Liver (tissue), 9 donors: ENCODE data around the gene ANKRD6. TPM values are rescaled to one million over a fixed set of nuclear protein-coding genes. Genes with fewer than 3 reads are reported as not detected.

Source experiments
- DNase-seq: peaks from one replicate; pipeline ENCODE4 v3.0.0-alpha.2; 2017; ENCODE audit warnings: low spot score
- H3K27ac ChIP-seq, 2 donors: one replicate each; pipeline ENCODE4 v1.7.0; 2013; ENCODE audit warnings: inconsistent platforms in 2 of 2, low read length in 2 of 2, control low read depth in 1 of 2, low read depth in 1 of 2, mild to moderate bottlenecking in 1 of 2
- H3K27me3 ChIP-seq, 4 donors: one replicate each; pipeline versions ENCODE4 v1.6.1 to v1.7.0; 2013; ENCODE audit warnings: low read length in 3 of 4, inconsistent platforms in 1 of 4, mild to moderate bottlenecking in 1 of 4, moderate library complexity in 1 of 4; ENCODE audit not compliant: control insufficient read depth in 4 of 4, insufficient read depth in 4 of 4
- H3K36me3 ChIP-seq, 4 donors: one replicate each; pipeline versions ENCODE4 v1.6.1 to v1.7.0; 2013; ENCODE audit warnings: low read length in 3 of 4, mild to moderate bottlenecking in 3 of 4, low read depth in 1 of 4, moderate library complexity in 1 of 4; ENCODE audit not compliant: control insufficient read depth in 4 of 4, insufficient read depth in 3 of 4
- H3K4me1 ChIP-seq, 4 donors: one replicate each; pipeline versions ENCODE4 v1.6.1 to v1.7.0; 2013; ENCODE audit warnings: low read length in 3 of 4, mild to moderate bottlenecking in 3 of 4, moderate library complexity in 1 of 4; ENCODE audit not compliant: control insufficient read depth in 4 of 4, insufficient read depth in 4 of 4
- H3K4me3 ChIP-seq, 3 donors: one replicate each; pipeline versions ENCODE4 v1.6.1 to v1.7.0; 2013; ENCODE audit warnings: low read length in 3 of 3, control low read depth in 1 of 3, low read depth in 1 of 3, mild to moderate bottlenecking in 1 of 3
- H3K9ac ChIP-seq, 2 donors: one replicate each; pipeline ENCODE4 v1.7.0; 2013; ENCODE audit warnings: low read length in 2 of 2, mild to moderate bottlenecking in 2 of 2, moderate library complexity in 2 of 2, control low read depth in 1 of 2, low read depth in 1 of 2
- H3K9me3 ChIP-seq, 4 donors: one replicate each; pipeline versions ENCODE4 v1.6.1 to v1.7.0; 2013; ENCODE audit warnings: low read length in 3 of 4; ENCODE audit not compliant: control insufficient read depth in 4 of 4
- CTCF ChIP-seq: fragments of 150-350 bp; IDR thresholded peaks from 2 replicates; pipeline ENCODE4 v1.5.1; 2017; ENCODE audit warnings: improper control_type of control experiment, low read depth, low read length; ENCODE audit not compliant: missing input control
- EGR1 ChIP-seq, 2 donors: IDR thresholded peaks; 2 replicates each; pipeline ENCODE4 v1.6.1; 2016 to 2018; ENCODE audit warnings: antibody characterized with exemption in 2 of 2, low read depth in 2 of 2
- FOXA1 ChIP-seq: IDR thresholded peaks from 2 replicates; pipeline ENCODE4 v1.6.1; 2016; ENCODE audit warnings: antibody characterized with exemption
- FOXA2 ChIP-seq: IDR thresholded peaks from 2 replicates; pipeline ENCODE4 v1.6.1; 2016; ENCODE audit warnings: antibody characterized with exemption
- HNF4A ChIP-seq, 2 donors: conservative IDR thresholded peaks; 2 replicates each; pipeline ENCODE4 v1.6.1; 2016; ENCODE audit warnings: antibody characterized with exemption in 2 of 2, mild to moderate bottlenecking in 2 of 2
- HNF4G ChIP-seq: IDR thresholded peaks from 2 replicates; pipeline ENCODE4 v1.6.1; 2016; ENCODE audit warnings: antibody characterized with exemption
- NR2F2 ChIP-seq: IDR thresholded peaks from 2 replicates; pipeline ENCODE4 v1.6.1; 2016; ENCODE audit warnings: antibody characterized with exemption
- RAD21 ChIP-seq, 2 donors: IDR thresholded peaks; 2 replicates each; pipeline ENCODE4 v1.6.1; 2016; ENCODE audit warnings: antibody characterized with exemption in 2 of 2, mild to moderate bottlenecking in 2 of 2
- RXRA ChIP-seq, 2 donors: IDR thresholded peaks; 2 replicates each; pipeline ENCODE4 v1.6.1; 2017 to 2018; ENCODE audit warnings: antibody characterized with exemption in 2 of 2, mild to moderate bottlenecking in 1 of 2
- SP1 ChIP-seq: IDR thresholded peaks from 2 replicates; pipeline ENCODE4 v1.6.1; 2018; ENCODE audit warnings: antibody characterized with exemption, mild to moderate bottlenecking
- TAF1 ChIP-seq: conservative IDR thresholded peaks from 2 replicates; pipeline ENCODE4 v1.6.1; 2016; ENCODE audit warnings: antibody characterized with exemption, mild to moderate bottlenecking
- YY1 ChIP-seq: IDR thresholded peaks from 2 replicates; pipeline ENCODE4 v1.6.1; 2016; ENCODE audit warnings: antibody characterized with exemption, mild to moderate bottlenecking
- ZBTB33 ChIP-seq: IDR thresholded peaks from 2 replicates; pipeline ENCODE4 v1.6.1; 2016; ENCODE audit warnings: antibody characterized with exemption
- WGBS: extraction: QIAGEN DNeasy Blood & Tissue Kit; methylation state at CpG from one replicate; pipeline ENCODE4 v1.1.7; 2013; 5-methylcytosine and 5-hydroxymethylcytosine counted together
- polyA plus RNA-seq, 2 donors: library from polyadenylated mRNA; stranded (reverse) in 1 of 2; unstranded in 1 of 2; fragments of 200-250 nt in 1 of 2; fragments of >200 nt in 1 of 2; fragmentation: Nextera tagmentation in 1 of 2; extraction: Ambion mirVana in 1 of 2; gene quantifications; one replicate each; pipeline versions ENCODE4 v1.2.1 to v1.2.3, GENCODE V29; 2013 to 2015
- total RNA-seq, 2 donors: library from RNA; depleted of rRNA; stranded (reverse); fragments of >200 nt; gene quantifications; one replicate each; pipeline ENCODE4 v1.2.3, GENCODE V29; 2014
- TF ChIP-seq, protein P1 (sequence below): IDR thresholded peaks from 2 replicates; pipeline ENCODE4 v1.6.1; 2016; ENCODE audit warnings: antibody characterized with exemption
- TF ChIP-seq, protein P2 (sequence below): IDR thresholded peaks from 2 replicates; pipeline ENCODE4 v1.6.1; 2016; ENCODE audit warnings: antibody characterized with exemption
- donor health status: healthy.
- donor health status: healthy.
- donor health status: healthy.
- donor health status: healthy.
- donor health status: healthy.

Gene ANKRD6
- total and polyA plus RNA-seq, 4 donors = 2.9 to 9.2 (median 3.8) TPM

- DNase-seq = no peak
- Histone ChIP-seq H3K27me3 (no peaks in the 10 kb centered on the region), H3K9me3 (no peaks in the 10 kb centered on the region), H3K4me1 (no peaks in the 10 kb centered on the region), H3K9ac (no peak overlapping the region), H3K4me3 (no peak overlapping the region), H3K36me3 (no peaks in the 10 kb centered on the region), H3K27ac (no peak overlapping the region)
- TF ChIP-seq, protein P1, sequence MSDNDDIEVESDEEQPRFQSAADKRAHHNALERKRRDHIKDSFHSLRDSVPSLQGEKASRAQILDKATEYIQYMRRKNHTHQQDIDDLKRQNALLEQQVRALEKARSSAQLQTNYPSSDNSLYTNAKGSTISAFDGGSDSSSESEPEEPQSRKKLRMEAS = no peak
- TF ChIP-seq FOXA1 (no peak), RXRA (IDR thresholded peaks at IDR 0.05) (no peak), FOXA2 (no peak), CTCF (no peak), SP1 (no peak), EGR1 (IDR thresholded peaks at IDR 0.05; ENCODE audit: low read depth in 2 of 2) (no peak), ZBTB33 (no peak), TAF1 (no peak), NR2F2 (no peak), HNF4A (conservative IDR thresholded peaks at IDR 0.05) (no peak)
- 88% methylated on average over 3 of the region's 3 CpGs for WGBS
Measured at GRCh38 chr6:89506716-89507617, 74.0 kb downstream of the ANKRD6 start.

- H3K36me3 ChIP-seq = no peaks in the 10 kb centered on the region
- no peak overlapping the region for H3K27ac ChIP-seq
- no peak overlapping the region for H3K9ac ChIP-seq
- TF ChIP-seq SP1 (no peak), RAD21 (IDR thresholded peaks at IDR 0.05) (no peak), ZBTB33 (no peak), YY1 (no peak), HNF4G (no peak), FOXA1 (no peak), CTCF (no peak), NR2F2 (no peak)
- TF ChIP-seq, protein P2, sequence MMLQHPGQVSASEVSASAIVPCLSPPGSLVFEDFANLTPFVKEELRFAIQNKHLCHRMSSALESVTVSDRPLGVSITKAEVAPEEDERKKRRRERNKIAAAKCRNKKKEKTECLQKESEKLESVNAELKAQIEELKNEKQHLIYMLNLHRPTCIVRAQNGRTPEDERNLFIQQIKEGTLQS = no peak
- no peaks in the 10 kb centered on the region for H3K27me3 ChIP-seq
- no peak overlapping the region for H3K4me3 ChIP-seq
- H3K9me3 ChIP-seq = no peaks in the 10 kb centered on the region
- 92% methylated on average over 8 of the region's 8 CpGs for WGBS
- H3K4me1 ChIP-seq = no peaks in the 10 kb centered on the region
- no peak for DNase-seq
Measured at GRCh38 chr6:89508755-89509563, 76.0 kb downstream of the ANKRD6 start.
